SU-DHL-6 (cell line): Measurements from ENCODE around the gene SRCAP.

Experiments
- EZH2phosphoT487 ChIP-seq: fragments of 200-600 bp; sonication (generic), shearing (Covaris generic); conservative IDR thresholded peaks from 2 replicates; pipeline ENCODE4 v1.6.1; 2018; ENCODE audit warnings: mild to moderate bottlenecking, antibody characterized with exemption, low read length, moderate library complexity, mixed read lengths
- TF ChIP-seq, protein P1 (sequence below): fragments of 200-600 bp; sonication (generic); IDR thresholded peaks from one replicate; pipeline ENCODE4 v1.5.1; 2017; ENCODE audit warnings: antibody characterized with exemption, mild to moderate bottlenecking, low read length, moderate library complexity; ENCODE audit not compliant: insufficient read depth, poor library complexity, severe bottlenecking

DNA sequence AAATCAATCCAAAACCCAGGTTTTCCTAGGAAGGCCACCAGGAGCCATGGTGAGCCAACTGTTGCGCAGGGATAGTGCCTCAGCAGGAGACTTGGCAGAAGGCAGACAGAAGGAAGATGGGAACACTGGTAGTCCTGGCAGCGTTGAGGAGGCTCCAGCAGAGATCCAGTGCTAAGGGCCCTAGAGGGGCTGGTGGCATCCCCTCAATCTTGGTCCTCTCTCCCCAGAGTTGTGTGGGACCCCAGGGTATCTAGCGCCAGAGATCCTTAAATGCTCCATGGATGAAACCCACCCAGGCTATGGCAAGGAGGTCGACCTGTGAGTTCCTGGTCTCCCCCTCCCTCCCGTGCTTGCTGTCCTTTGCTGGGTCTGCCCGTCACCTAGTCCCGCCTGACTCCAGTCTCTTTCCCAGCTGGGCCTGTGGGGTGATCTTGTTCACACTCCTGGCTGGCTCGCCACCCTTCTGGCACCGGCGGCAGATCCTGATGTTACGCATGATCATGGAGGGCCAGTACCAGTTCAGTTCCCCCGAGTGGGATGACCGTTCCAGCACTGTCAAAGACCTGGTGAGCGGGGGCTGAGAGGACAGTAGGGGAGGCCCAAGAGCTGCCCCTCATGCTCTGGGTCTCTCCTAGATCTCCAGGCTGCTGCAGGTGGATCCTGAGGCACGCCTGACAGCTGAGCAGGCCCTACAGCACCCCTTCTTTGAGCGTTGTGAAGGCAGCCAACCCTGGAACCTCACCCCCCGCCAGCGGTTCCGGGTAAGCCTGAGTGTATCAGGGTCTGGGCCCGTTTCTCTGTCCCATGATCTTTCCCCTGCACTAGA lies 57.2 kb downstream of the SRCAP start:
- TF ChIP-seq, protein P1, sequence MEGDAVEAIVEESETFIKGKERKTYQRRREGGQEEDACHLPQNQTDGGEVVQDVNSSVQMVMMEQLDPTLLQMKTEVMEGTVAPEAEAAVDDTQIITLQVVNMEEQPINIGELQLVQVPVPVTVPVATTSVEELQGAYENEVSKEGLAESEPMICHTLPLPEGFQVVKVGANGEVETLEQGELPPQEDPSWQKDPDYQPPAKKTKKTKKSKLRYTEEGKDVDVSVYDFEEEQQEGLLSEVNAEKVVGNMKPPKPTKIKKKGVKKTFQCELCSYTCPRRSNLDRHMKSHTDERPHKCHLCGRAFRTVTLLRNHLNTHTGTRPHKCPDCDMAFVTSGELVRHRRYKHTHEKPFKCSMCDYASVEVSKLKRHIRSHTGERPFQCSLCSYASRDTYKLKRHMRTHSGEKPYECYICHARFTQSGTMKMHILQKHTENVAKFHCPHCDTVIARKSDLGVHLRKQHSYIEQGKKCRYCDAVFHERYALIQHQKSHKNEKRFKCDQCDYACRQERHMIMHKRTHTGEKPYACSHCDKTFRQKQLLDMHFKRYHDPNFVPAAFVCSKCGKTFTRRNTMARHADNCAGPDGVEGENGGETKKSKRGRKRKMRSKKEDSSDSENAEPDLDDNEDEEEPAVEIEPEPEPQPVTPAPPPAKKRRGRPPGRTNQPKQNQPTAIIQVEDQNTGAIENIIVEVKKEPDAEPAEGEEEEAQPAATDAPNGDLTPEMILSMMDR = no peak
- no peak for TF ChIP-seq EZH2phosphoT487
